Right lobe of liver (tissue), 4 donors: ENCODE measurements around the gene LDB2.

Experiments used
- POLR2A ChIP-seq: fragments of 450-650 bp; IDR thresholded peaks from one replicate; pipeline ENCODE4 v1.6.1; 2017; ENCODE audit warnings: antibody characterized with exemption, mild to moderate bottlenecking
- TF ChIP-seq, protein P1 (sequence below), 4 donors: fragments of 200-600 bp in 3 of 4; fragments of 450-650 bp in 1 of 4; IDR thresholded peaks; one replicate each; pipeline versions ENCODE4 v1.5.1 to v1.8.0; 2016 to 2022; ENCODE audit warnings: antibody characterized with exemption in 4 of 4, mild to moderate bottlenecking in 2 of 4
- donor health status: DM: no; HTN: no; CAD: no.
- donor health status: DM: no; HTN: no; CAD: no.
- donor health status: DM: no; HTN: yes; CAD: no.

DNA sequence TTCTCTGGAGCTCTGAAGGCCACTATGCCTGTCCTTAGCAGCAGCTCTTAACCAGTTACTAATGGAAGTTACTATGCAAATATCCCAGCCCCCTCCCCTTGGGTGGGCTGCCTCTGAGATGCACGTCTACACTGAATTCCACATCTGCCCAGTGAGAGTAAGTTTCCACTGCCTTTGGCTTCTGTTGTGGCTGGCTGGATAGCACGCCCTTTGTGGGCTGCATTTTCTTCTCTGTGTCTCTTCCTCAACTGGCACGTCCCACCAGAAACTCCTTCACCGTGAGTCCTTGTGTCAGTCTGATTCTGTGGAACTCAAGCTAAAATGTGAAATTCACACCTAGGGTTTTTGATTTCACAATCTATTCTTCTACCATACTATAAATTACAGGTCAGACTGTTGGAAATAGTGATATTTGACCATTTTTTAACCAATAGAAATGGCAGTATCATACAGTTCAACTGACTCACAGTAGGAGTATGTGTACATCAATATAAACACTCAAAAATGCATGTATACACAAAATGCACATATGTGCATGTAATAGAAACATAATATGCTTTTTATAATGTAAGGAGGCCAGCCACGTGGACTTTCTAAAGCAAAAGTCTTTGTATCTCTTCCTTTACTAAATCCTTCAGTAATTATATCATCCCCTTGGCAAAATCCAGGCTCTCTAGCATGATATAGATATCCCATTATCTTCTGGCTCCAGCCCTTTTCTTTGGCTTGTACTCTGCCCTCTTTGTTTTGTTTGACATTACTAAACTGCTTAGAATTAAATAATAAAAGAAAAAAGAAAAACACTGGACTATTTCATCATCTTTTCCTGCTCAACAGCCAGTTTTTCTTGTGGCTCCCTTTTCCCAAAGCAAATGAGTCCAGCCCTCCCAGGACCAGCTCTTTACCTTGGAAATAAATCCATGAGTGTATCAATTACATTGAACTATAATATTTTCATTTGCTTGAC is 33.2 kb upstream of the LDB2 start:
- TF ChIP-seq, protein P1, sequence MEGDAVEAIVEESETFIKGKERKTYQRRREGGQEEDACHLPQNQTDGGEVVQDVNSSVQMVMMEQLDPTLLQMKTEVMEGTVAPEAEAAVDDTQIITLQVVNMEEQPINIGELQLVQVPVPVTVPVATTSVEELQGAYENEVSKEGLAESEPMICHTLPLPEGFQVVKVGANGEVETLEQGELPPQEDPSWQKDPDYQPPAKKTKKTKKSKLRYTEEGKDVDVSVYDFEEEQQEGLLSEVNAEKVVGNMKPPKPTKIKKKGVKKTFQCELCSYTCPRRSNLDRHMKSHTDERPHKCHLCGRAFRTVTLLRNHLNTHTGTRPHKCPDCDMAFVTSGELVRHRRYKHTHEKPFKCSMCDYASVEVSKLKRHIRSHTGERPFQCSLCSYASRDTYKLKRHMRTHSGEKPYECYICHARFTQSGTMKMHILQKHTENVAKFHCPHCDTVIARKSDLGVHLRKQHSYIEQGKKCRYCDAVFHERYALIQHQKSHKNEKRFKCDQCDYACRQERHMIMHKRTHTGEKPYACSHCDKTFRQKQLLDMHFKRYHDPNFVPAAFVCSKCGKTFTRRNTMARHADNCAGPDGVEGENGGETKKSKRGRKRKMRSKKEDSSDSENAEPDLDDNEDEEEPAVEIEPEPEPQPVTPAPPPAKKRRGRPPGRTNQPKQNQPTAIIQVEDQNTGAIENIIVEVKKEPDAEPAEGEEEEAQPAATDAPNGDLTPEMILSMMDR (IDR thresholded peaks at IDR 0.05), result no peak
- TF ChIP-seq POLR2A, result no peak
